Measurements from ENCODE around the gene LGALS3BP.

- no peak for TF ChIP-seq POLR2A (IDR thresholded peaks at IDR 0.05; ENCODE audit: low read depth, low read length)
- TF ChIP-seq CTCF (conservative IDR thresholded peaks at IDR 0.05; ENCODE audit: low read depth, low read length), result no peak
- TF ChIP-seq RAD21 (IDR thresholded peaks at IDR 0.05; ENCODE audit: low read length), result no peak
- TF ChIP-seq CHD1 (IDR thresholded peaks at IDR 0.05; ENCODE audit: low read depth, low read length), result no peak
- no peak for TF ChIP-seq USF2 (IDR thresholded peaks at IDR 0.05; ENCODE audit: low read depth, low read length)
- TF ChIP-seq MAFK (IDR thresholded peaks at IDR 0.05; ENCODE audit: low read depth, low read length), result no peak
Observed at GRCh38 chr17:78991906-78992532, 12.3 kb upstream of the LGALS3BP start.
